Nephron (organoid): Measurements from ENCODE around the gene PI4K2A.

Experiments
- H3K27ac Mint-ChIP-seq, 3 experiments: 2 replicates each; pipeline ENCODE4 v1.8.0; 2020; ENCODE audit warnings: mixed read lengths in 3 of 3, mild to moderate bottlenecking in 2 of 3, moderate library complexity in 1 of 3
- H3K27me3 Mint-ChIP-seq: 2 replicates; pipeline ENCODE4 v1.8.0; 2021; ENCODE audit warnings: low read depth, mild to moderate bottlenecking, moderate library complexity, mixed read lengths
- H3K36me3 Mint-ChIP-seq: 2 replicates; pipeline ENCODE4 v1.8.0; 2020; ENCODE audit warnings: low read depth, mixed read lengths
- H3K4me1 Mint-ChIP-seq: 2 replicates; pipeline ENCODE4 v1.8.0; 2020; ENCODE audit warnings: mixed read lengths
- H3K4me3 Mint-ChIP-seq, 3 experiments: 2 replicates each; pipeline ENCODE4 v1.8.0; 2020; ENCODE audit warnings: mild to moderate bottlenecking in 3 of 3, mixed read lengths in 3 of 3, moderate library complexity in 2 of 3
- H3K9me3 Mint-ChIP-seq: 2 replicates; pipeline ENCODE4 v1.8.0; 2020; ENCODE audit warnings: mixed read lengths
- TF ChIP-seq, protein P1 (sequence below), 3 experiments: fragments of 200-600 bp; sonication (generic); IDR thresholded peaks; one replicate each; pipeline ENCODE4 v1.5.0; 2021; ENCODE audit warnings: antibody characterized with exemption in 3 of 3; ENCODE audit not compliant: unreplicated experiment in 3 of 3

Gene PI4K2A

DNA sequence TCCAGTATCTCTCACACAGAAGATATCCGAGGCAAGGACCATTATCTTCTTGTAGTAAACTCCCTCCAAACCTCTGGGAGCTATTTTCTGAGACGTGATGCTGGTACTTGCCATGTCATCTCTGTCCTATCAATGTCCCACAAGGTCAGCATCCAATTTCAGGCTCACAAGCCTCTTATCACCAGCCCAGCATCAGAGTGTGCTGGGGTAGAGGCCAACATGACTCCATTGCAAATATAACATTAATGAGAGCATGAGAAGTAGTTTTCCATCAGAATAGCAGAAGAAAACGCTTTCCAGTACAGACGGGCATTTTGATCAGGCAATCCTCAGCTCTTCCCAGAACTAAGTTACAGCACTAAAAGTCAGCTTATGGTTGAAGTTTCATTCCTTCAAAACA is 12.7 kb upstream of the PI4K2A start:
- peaks cover 7% of the 10 kb centered on the region for H3K36me3 Mint-ChIP-seq
- no peak overlapping the region for H3K27ac Mint-ChIP-seq
- no peaks in the 10 kb centered on the region for H3K27me3 Mint-ChIP-seq
- no peaks in the 10 kb centered on the region for H3K9me3 Mint-ChIP-seq
- H3K4me1 Mint-ChIP-seq, result peaks cover 4% of the 10 kb centered on the region
- TF ChIP-seq, protein P1, sequence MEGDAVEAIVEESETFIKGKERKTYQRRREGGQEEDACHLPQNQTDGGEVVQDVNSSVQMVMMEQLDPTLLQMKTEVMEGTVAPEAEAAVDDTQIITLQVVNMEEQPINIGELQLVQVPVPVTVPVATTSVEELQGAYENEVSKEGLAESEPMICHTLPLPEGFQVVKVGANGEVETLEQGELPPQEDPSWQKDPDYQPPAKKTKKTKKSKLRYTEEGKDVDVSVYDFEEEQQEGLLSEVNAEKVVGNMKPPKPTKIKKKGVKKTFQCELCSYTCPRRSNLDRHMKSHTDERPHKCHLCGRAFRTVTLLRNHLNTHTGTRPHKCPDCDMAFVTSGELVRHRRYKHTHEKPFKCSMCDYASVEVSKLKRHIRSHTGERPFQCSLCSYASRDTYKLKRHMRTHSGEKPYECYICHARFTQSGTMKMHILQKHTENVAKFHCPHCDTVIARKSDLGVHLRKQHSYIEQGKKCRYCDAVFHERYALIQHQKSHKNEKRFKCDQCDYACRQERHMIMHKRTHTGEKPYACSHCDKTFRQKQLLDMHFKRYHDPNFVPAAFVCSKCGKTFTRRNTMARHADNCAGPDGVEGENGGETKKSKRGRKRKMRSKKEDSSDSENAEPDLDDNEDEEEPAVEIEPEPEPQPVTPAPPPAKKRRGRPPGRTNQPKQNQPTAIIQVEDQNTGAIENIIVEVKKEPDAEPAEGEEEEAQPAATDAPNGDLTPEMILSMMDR (IDR thresholded peaks at IDR 0.05; ENCODE audit: unreplicated experiment in 3 of 3), result no peak
- H3K4me3 Mint-ChIP-seq, result no peak overlapping the region

DNA sequence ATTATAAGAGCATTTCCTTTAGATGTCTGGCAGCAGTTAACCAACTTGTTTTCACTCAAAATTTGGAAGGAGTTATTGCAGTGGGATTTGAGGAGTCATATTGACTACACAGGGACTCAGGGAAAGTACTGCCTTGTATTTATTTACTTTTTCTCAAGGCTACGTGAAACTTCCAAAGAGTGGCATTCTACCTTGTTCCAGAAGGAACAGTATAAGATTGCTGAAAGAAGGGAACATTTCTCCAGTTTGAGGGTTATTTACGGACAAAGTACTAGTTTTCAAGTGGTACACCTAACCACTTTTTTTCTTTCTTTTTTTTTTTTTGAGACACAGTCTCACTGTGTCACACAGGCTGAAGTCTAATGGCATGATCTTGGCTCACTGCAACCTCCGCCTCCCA is 12.2 kb upstream of the PI4K2A start:
- Mint-ChIP-seq H3K4me1 (peaks cover 7% of the 10 kb centered on the region), H3K9me3 (no peaks in the 10 kb centered on the region), H3K36me3 (peaks cover 7% of the 10 kb centered on the region), H3K4me3 (no peak overlapping the region), H3K27me3 (no peaks in the 10 kb centered on the region), H3K27ac (no peak overlapping the region)
- TF ChIP-seq, protein P1 (IDR thresholded peaks at IDR 0.05; ENCODE audit: unreplicated experiment in 3 of 3), result no peak

DNA sequence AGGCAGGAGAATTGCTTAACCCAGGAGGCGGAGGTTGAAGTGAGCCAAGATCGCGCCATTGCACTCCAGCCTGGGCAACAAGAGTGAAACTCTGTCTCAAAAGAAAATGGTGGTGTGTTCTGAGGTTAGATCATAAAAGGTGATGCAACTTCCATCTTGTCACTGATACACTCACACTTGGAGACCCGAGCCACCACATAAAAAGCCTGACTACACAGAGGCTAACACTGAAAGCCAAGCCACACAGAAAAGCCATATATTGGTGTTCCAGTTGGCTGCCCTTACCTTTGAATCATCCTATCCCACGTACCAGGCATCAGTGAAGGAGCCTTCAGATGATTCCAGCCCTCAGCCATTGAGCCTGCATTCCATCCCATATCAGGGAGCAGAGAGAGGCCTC is 11.2 kb upstream of the PI4K2A start:
- Mint-ChIP-seq H3K9me3 (no peaks in the 10 kb centered on the region), H3K27ac (peak overlapping the region in 1 of 3 experiments; percentile 17), H3K4me3 (peak overlapping the region in 1 of 3 experiments; percentile 23), H3K36me3 (peaks cover 7% of the 10 kb centered on the region), H3K27me3 (no peaks in the 10 kb centered on the region), H3K4me1 (peaks cover 12% of the 10 kb centered on the region)
- TF ChIP-seq, protein P1 (IDR thresholded peaks at IDR 0.05; ENCODE audit: unreplicated experiment in 3 of 3), result no peak

DNA sequence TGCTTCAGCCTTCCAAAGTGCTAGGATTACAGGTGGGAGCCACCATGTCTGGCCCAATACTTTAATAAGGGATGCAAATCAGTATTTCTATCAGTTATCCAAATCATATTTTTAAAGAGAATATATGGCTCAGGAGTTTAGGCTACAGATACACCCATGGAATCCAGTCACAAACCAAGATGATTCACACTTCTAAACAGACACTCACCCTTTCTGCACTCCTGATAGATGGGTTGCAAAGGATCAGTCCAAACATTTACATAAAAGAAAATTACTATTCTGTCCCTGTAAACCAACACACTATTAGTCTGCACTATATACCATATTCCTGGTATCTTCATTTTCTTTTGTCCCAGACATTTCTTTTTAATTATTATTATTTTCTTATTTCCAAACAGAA is 9.4 kb upstream of the PI4K2A start:
- Mint-ChIP-seq H3K27ac (no peak overlapping the region), H3K9me3 (no peaks in the 10 kb centered on the region), H3K36me3 (peaks cover 7% of the 10 kb centered on the region), H3K27me3 (no peaks in the 10 kb centered on the region), H3K4me3 (peak overlapping the region in 1 of 3 experiments; percentile 29), H3K4me1 (peaks cover 12% of the 10 kb centered on the region)
- TF ChIP-seq, protein P1 (IDR thresholded peaks at IDR 0.05; ENCODE audit: unreplicated experiment in 3 of 3), result no peak

DNA sequence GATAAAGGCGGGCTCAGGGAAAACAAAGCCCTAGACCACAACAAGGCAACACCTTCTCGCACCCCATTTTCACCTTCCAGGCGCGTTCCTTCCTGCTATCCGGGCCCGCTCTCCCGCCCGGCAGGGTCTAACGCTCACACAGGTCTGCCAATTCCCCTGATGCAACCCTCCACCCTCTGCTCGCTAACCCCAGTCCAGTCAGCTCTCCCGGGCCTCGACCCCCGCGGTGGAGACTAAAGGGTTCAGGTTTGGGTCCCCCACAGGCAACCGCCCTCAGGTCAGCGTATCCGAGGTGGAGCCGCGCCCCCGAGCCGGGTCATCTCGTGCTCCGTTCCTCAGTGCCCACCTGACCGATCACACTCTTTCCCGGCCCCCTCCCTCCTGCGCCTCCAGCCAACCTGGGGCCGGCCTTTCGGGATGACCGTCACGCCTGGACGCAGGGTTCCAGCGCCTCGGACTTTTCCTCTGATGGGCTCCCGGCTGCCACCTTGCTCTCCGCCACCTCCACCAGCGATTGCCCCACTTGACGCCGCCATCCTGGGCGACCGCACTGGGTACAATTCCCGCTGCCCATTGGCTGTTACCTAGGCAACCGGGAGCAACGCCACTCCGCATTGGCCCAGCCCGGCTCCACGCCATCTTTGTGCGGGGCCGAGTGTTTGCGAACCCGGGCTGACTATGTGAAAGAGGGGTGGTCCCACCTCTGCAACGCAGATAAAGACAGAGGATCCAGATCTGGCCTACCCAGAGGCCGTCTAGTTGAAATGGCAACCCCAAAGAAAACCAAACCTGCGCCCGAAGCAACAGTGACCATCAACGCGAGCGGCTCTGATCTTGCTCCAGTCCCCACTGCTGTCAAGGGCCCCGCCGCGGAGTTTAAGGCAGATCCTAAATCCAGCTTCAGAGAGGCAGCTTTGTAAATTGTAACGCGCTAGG is 7.3 kb upstream of the PI4K2A start, which contains the start of gene MORN4:
Gene MORN4 (minus strand): TSS at position 552 of the 936 bp plus-strand sequence. CDS start 13,847 bp downstream, outside the sequence.
- no peaks in the 10 kb centered on the region for H3K9me3 Mint-ChIP-seq
- TF ChIP-seq, protein P1 (IDR thresholded peaks at IDR 0.05; ENCODE audit: unreplicated experiment in 3 of 3), result no peak
- peak within 1 kb of the TSS; percentile 95 to 96 (median 95) for H3K4me3 Mint-ChIP-seq
- peaks cover 3% of the 10 kb centered on the region for H3K36me3 Mint-ChIP-seq
- H3K27me3 Mint-ChIP-seq, result no peaks in the 10 kb centered on the region
- peaks cover 12% of the 10 kb centered on the region for H3K4me1 Mint-ChIP-seq
- peak within 1 kb of the TSS; percentile 90 to 95 (median 93) for H3K27ac Mint-ChIP-seq
